SW480 (cell line): ENCODE measurements around the gene WSCD2.

Experiments
- DNase-seq: peaks from one replicate; pipeline ENCODE4 v3.0.0-alpha.2; 2016; ENCODE audit warnings: low spot score

The WSCD2 gene

GRCh38 chr12:108268397-108268796 lies 139.3 kb downstream of the WSCD2 start:
- DNase-seq: no peak

- no peak for DNase-seq
Observed at GRCh38 chr12:108269224-108269623, 140.1 kb downstream of the WSCD2 start.

- peak; percentile 25 for DNase-seq
Observed at GRCh38 chr12:108270035-108270848, 141.2 kb downstream of the WSCD2 start.

- no peak for DNase-seq
Observed at GRCh38 chr12:108270849-108271143, 141.7 kb downstream of the WSCD2 start.

- no peak for DNase-seq
Observed at GRCh38 chr12:108271951-108272872, 143.1 kb downstream of the WSCD2 start.

GRCh38 chr12:108273217-108273616 lies 144.1 kb downstream of the WSCD2 start:
- no peak for DNase-seq

GRCh38 chr12:108277613-108278012 lies 148.5 kb downstream of the WSCD2 start:
- DNase-seq: no peak

GRCh38 chr12:108282160-108282559 lies 153.1 kb downstream of the WSCD2 start:
- no peak for DNase-seq

- DNase-seq: no peak
Observed at GRCh38 chr12:108282676-108283075, 153.6 kb downstream of the WSCD2 start.

- no peak for DNase-seq
Observed at GRCh38 chr12:108284163-108284562, 155.1 kb downstream of the WSCD2 start.

- no peak for DNase-seq
Observed at GRCh38 chr12:108285016-108285415, 155.9 kb downstream of the WSCD2 start.

- DNase-seq: no peak
Observed at GRCh38 chr12:108287227-108287626, 158.1 kb downstream of the WSCD2 start.

- DNase-seq: no peak
Observed at GRCh38 chr12:108289350-108290161, 160.5 kb downstream of the WSCD2 start.

GRCh38 chr12:108295641-108296040 lies 166.6 kb downstream of the WSCD2 start:
- no peak for DNase-seq

GRCh38 chr12:108296945-108297344 lies 167.9 kb downstream of the WSCD2 start:
- no peak for DNase-seq

- no peak for DNase-seq
Observed at GRCh38 chr12:108297424-108297823, 168.3 kb downstream of the WSCD2 start.

- no peak for DNase-seq
Observed at GRCh38 chr12:108297895-108298760, 169.0 kb downstream of the WSCD2 start.

GRCh38 chr12:108298761-108299275 lies 169.7 kb downstream of the WSCD2 start:
- DNase-seq: no peak

GRCh38 chr12:108299516-108299915 lies 170.4 kb downstream of the WSCD2 start:
- no peak for DNase-seq
